IMR-90 (cell line): ENCODE results near the gene ADSS1. TPM values are rescaled to one million over a fixed set of nuclear protein-coding genes. Genes with fewer than 3 reads are reported as not detected.

Experiments
- ATAC-seq: fragments of 200-7000 bp; cut with Tn5 transposase; 2 replicates; pipeline ENCODE4 v1.9.1; 2020; ENCODE audit warnings: low read depth, mild to moderate bottlenecking, moderate library complexity
- BruUV-seq: library from RNA; stranded (reverse); fragments of 400-500 nt; replicated peaks from 2 replicates; lab custom pipeline; 2021; lab: Mats Ljungman, UMichigan
- CTCF ChIA-PET: fragments of 300-600 bp; formaldehyde crosslinking; extraction: SDS; loops from one replicate; lab custom pipeline; 2021; ENCODE audit warnings: antibody characterized with exemption; lab: Yijun Ruan, JAX
- POLR2A ChIA-PET: fragments of 300-600 bp; sonication (Branson Sonifier 250); formaldehyde crosslinking; loops from one replicate; lab custom pipeline; 2022; ENCODE audit warnings: antibody characterized with exemption; ENCODE audit not compliant: unreplicated experiment; lab: Charles Lee
- DNase-seq: peaks from one replicate; pipeline ENCODE4 v3.0.0; 2013
- H2AFZ ChIP-seq: replicated peaks from 2 replicates; pipeline ENCODE3; 2013; ENCODE audit warnings: low read length, mild to moderate bottlenecking; ENCODE audit not compliant: poor library complexity
- H2AK5ac ChIP-seq: 2 replicates; pipeline ENCODE4 v1.6.1; 2013; ENCODE audit warnings: low read depth, low read length, inconsistent platforms
- H2AK9ac ChIP-seq: replicated peaks from 2 replicates; pipeline ENCODE3; 2013; ENCODE audit warnings: mild to moderate bottlenecking, low read depth, low read length, moderate library complexity; ENCODE audit not compliant: poor library complexity
- H2BK120ac ChIP-seq: 2 replicates; pipeline ENCODE4 v1.6.1; 2013; ENCODE audit warnings: low read depth, low read length, inconsistent platforms
- H2BK15ac ChIP-seq: 3 replicates; pipeline ENCODE4 v1.6.1; 2013; ENCODE audit warnings: low read depth, low read length, inconsistent platforms
- H2BK20ac ChIP-seq: 2 replicates; pipeline ENCODE4 v1.6.1; 2013; ENCODE audit warnings: low read depth, mild to moderate bottlenecking, inconsistent platforms, low read length, moderate library complexity
- H2BK5ac ChIP-seq: 2 replicates; pipeline ENCODE4 v1.6.1; 2013; ENCODE audit warnings: mild to moderate bottlenecking, low read depth, low read length, inconsistent platforms; ENCODE audit not compliant: poor library complexity, severe bottlenecking
- H3K14ac ChIP-seq: replicated peaks from 2 replicates; pipeline ENCODE4 v1.6.1; 2013; ENCODE audit warnings: low read depth, low read length, inconsistent platforms
- H3K18ac ChIP-seq: 2 replicates; pipeline ENCODE4 v1.6.1; 2013; ENCODE audit warnings: low read depth, low read length, control low read depth
- H3K23ac ChIP-seq: 2 replicates; pipeline ENCODE4 v1.6.1; 2013; ENCODE audit warnings: low read depth, low read length, inconsistent platforms
- H3K27ac ChIP-seq: 2 replicates; pipeline ENCODE4 v1.5.1; 2013; ENCODE audit warnings: mild to moderate bottlenecking, control low read depth, low read length; ENCODE audit not compliant: insufficient read depth
- H3K27me3 ChIP-seq: 2 replicates; pipeline ENCODE4 v1.6.1; 2013; ENCODE audit warnings: low read length; ENCODE audit not compliant: control insufficient read depth, insufficient read depth
- H3K36me3 ChIP-seq: 2 replicates; pipeline ENCODE4 v1.6.1; 2013; ENCODE audit warnings: low read length, mixed read lengths; ENCODE audit not compliant: control insufficient read depth, insufficient read depth
- H3K4ac ChIP-seq: 2 replicates; pipeline ENCODE4 v1.6.1; 2013; ENCODE audit warnings: low read depth, low read length, inconsistent platforms
- H3K4me1 ChIP-seq: 2 replicates; pipeline ENCODE4 v1.6.1; 2013; ENCODE audit warnings: low read length, mixed read lengths; ENCODE audit not compliant: control insufficient read depth, insufficient read depth
- H3K4me2 ChIP-seq: 2 replicates; pipeline ENCODE4 v1.6.1; 2013; ENCODE audit warnings: low read depth, mild to moderate bottlenecking, control low read depth, low read length, moderate library complexity
- H3K4me3 ChIP-seq: 2 replicates; pipeline ENCODE4 v1.5.1; 2013; ENCODE audit warnings: low read depth, mild to moderate bottlenecking, control low read depth, low read length, moderate library complexity; ENCODE audit not compliant: insufficient read depth
- H3K56ac ChIP-seq: 2 replicates; pipeline ENCODE4 v1.6.1; 2013; ENCODE audit warnings: low read length, inconsistent platforms; ENCODE audit not compliant: insufficient read depth; ENCODE audit errors: extremely low read depth
- H3K79me1 ChIP-seq, 2 experiments: 2 replicates each; pipeline ENCODE4 v1.6.1; 2013; ENCODE audit warnings: low read length in 2 of 2, inconsistent platforms in 1 of 2, low read depth in 1 of 2
- H3K9ac ChIP-seq: 2 replicates; pipeline ENCODE4 v1.6.1; 2013; ENCODE audit warnings: low read depth, low read length, control low read depth
- H3K9me1 ChIP-seq: 2 replicates; pipeline ENCODE4 v1.6.1; 2013; ENCODE audit warnings: low read length, inconsistent platforms; ENCODE audit not compliant: insufficient read depth
- H3K9me3 ChIP-seq: 2 replicates; pipeline ENCODE4 v1.6.1; 2013; ENCODE audit warnings: low read length; ENCODE audit not compliant: control insufficient read depth, insufficient read depth
- H4K20me1 ChIP-seq: 2 replicates; pipeline ENCODE4 v1.6.1; 2013; ENCODE audit warnings: low read length, inconsistent platforms; ENCODE audit not compliant: insufficient read depth
- H4K5ac ChIP-seq: 2 replicates; pipeline ENCODE4 v1.6.1; 2013; ENCODE audit warnings: mild to moderate bottlenecking, low read depth, low read length, control low read depth
- H4K8ac ChIP-seq, 2 experiments: 2 replicates each; pipeline ENCODE4 v1.6.1; 2013; ENCODE audit warnings: low read depth in 2 of 2, low read length in 2 of 2, control low read depth in 1 of 2, inconsistent platforms in 1 of 2
- H4K91ac ChIP-seq: 2 replicates; pipeline ENCODE4 v1.6.1; 2013; ENCODE audit warnings: low read depth, low read length, inconsistent platforms; ENCODE audit not compliant: insufficient read depth
- CEBPB ChIP-seq: IDR thresholded peaks from 2 replicates; pipeline ENCODE4 v1.6.1; 2012; ENCODE audit warnings: low read depth, low read length, improper control_type of control experiment
- CHD1 ChIP-seq: IDR thresholded peaks from 2 replicates; pipeline ENCODE4 v1.6.1; 2012; ENCODE audit warnings: low read depth, low read length, improper control_type of control experiment
- MAFK ChIP-seq: IDR thresholded peaks from 2 replicates; pipeline ENCODE4 v1.6.1; 2012; ENCODE audit warnings: low read depth, low read length, improper control_type of control experiment
- MAZ ChIP-seq: IDR thresholded peaks from 2 replicates; pipeline ENCODE4 v1.6.1; 2012; ENCODE audit warnings: low read depth, mild to moderate bottlenecking, low read length, improper control_type of control experiment, moderate library complexity, borderline replicate concordance
- MXI1 ChIP-seq: IDR thresholded peaks from 2 replicates; pipeline ENCODE4 v1.6.1; 2012; ENCODE audit warnings: low read depth, mild to moderate bottlenecking, low read length, moderate library complexity, borderline replicate concordance
- RAD21 ChIP-seq: IDR thresholded peaks from 2 replicates; pipeline ENCODE4 v1.6.1; 2012; ENCODE audit warnings: low read length, improper control_type of control experiment
- RCOR1 ChIP-seq: IDR thresholded peaks from 2 replicates; pipeline ENCODE4 v1.6.1; 2012; ENCODE audit warnings: mild to moderate bottlenecking, low read length, improper control_type of control experiment; ENCODE audit not compliant: insufficient replicate concordance
- RFX5 ChIP-seq: IDR thresholded peaks from 2 replicates; pipeline ENCODE4 v1.8.0; 2012; ENCODE audit warnings: low read depth, mild to moderate bottlenecking, low read length, moderate library complexity
- SMC3 ChIP-seq: fragments of 150-350 bp; IDR thresholded peaks from 2 replicates; pipeline ENCODE4 v1.6.1; 2016; ENCODE audit warnings: low read depth, mild to moderate bottlenecking, antibody characterized with exemption, low read length, moderate library complexity
- WGBS, 2 experiments: methylation state at CpG; one replicate each; pipeline versions ENCODE4 v1.1.5 to v1.1.7; 2013; ENCODE audit warnings: missing lambda C conversion rate in 2 of 2; ENCODE audit not compliant: insufficient read length in 1 of 2; ENCODE audit errors: extremely low coverage in 2 of 2; 5-methylcytosine and 5-hydroxymethylcytosine counted together
- dilution Hi-C: fragments of 300-500 bp; cut with HindIII; formaldehyde crosslinking; loops from one replicate; pipeline ENCODE4 v1.14.3; 2018; ENCODE audit warnings: low sequenced_read_pairs; ENCODE audit not compliant: unreplicated experiment
- in situ Hi-C: fragments of 300-500 bp; cut with MboI; formaldehyde crosslinking; loops from 3 replicates; pipeline ENCODE4 v1.14.3; 2019; ENCODE audit warnings: low sequenced_read_pairs, inconsistent platforms, mixed read lengths
- intact Hi-C: fragments of 100-400 bp; cut with micrococcal nuclease; formaldehyde crosslinking; loops from 2 replicates; pipeline ENCODE4 v1.10.0; 2022
- polyA plus RNA-seq, 3 experiments: library from polyadenylated mRNA; depleted of rRNA; stranded (reverse); fragments of >200 nt; gene quantifications; 2 replicates each; pipeline ENCODE4 v1.2.3, GENCODE V29; 2012; ENCODE audit warnings: low replicate concordance in 1 of 3
- total RNA-seq: library from RNA; depleted of rRNA; stranded (reverse); fragments of >200 nt; gene quantifications from 2 replicates; pipeline ENCODE4 v1.2.3, GENCODE V29; 2012
- TF ChIP-seq, protein P1 (sequence below): fragments of 150-350 bp; IDR thresholded peaks from 2 replicates; pipeline ENCODE4 v1.6.1; 2017; ENCODE audit warnings: mild to moderate bottlenecking, antibody characterized with exemption, low read length, low read depth
- TF ChIP-seq, protein P2 (sequence below): fragments of 150-350 bp; IDR thresholded peaks from 2 replicates; pipeline ENCODE4 v1.6.1; 2016; ENCODE audit warnings: low read depth, mild to moderate bottlenecking, low read length, moderate library complexity, borderline replicate concordance

ADSS1 gene
- total and polyA plus RNA-seq, 2 of the 4 experiments (the other 2 are of a cell fraction), result 1.8 to 5.2 TPM

DNA sequence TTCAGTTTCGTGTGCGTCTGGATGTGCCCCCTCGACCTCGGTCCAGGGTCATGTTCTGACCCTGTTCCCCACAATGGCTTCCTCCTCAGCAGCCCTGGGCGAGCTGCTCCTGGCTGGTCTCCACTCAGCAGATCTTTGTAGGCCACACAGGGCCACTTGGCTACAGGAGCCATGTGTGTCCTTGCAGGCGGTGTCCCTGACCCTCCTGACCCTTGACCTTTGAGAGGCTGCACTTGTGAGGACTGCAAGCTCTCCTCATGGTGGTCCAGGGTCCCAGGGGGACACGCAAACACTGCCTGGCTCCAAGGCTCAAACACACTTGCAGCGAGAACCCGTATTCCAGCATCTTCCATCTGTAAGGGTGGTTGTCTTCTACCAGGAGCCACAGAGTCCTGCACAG lies 21.4 kb downstream of the ADSS1 start:
- no TSS peak for BruUV-seq
- POLR2A ChIA-PET, result no interaction called here
- no peak for TF ChIP-seq RFX5
- no peak for TF ChIP-seq MAFK
- no peak for TF ChIP-seq CHD1
- TF ChIP-seq CEBPB, result no peak
- no peak for TF ChIP-seq RAD21
- no peak for TF ChIP-seq MXI1
- TF ChIP-seq RCOR1, result no peak
- TF ChIP-seq MAZ, result no peak
- TF ChIP-seq, protein P1, sequence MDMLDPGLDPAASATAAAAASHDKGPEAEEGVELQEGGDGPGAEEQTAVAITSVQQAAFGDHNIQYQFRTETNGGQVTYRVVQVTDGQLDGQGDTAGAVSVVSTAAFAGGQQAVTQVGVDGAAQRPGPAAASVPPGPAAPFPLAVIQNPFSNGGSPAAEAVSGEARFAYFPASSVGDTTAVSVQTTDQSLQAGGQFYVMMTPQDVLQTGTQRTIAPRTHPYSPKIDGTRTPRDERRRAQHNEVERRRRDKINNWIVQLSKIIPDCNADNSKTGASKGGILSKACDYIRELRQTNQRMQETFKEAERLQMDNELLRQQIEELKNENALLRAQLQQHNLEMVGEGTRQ, result no peak
- no peak for TF ChIP-seq SMC3
- TF ChIP-seq, protein P2, sequence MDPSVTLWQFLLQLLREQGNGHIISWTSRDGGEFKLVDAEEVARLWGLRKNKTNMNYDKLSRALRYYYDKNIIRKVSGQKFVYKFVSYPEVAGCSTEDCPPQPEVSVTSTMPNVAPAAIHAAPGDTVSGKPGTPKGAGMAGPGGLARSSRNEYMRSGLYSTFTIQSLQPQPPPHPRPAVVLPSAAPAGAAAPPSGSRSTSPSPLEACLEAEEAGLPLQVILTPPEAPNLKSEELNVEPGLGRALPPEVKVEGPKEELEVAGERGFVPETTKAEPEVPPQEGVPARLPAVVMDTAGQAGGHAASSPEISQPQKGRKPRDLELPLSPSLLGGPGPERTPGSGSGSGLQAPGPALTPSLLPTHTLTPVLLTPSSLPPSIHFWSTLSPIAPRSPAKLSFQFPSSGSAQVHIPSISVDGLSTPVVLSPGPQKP, result no peak
- H2AFZ ChIP-seq, result no peak overlapping the region
- H3K9me3 ChIP-seq, result no peaks in the 10 kb centered on the region
- no peak overlapping the region for H3K4me2 ChIP-seq
- H3K4ac ChIP-seq, result no peak overlapping the region
- H3K27ac ChIP-seq, result no peak overlapping the region
- dilution Hi-C loops (no loop called here), intact Hi-C loops (no loop called here), in situ Hi-C loops (no loop called here)
- H3K23ac ChIP-seq, result no peak overlapping the region
- H3K9ac ChIP-seq, result no peak overlapping the region
- no peak overlapping the region for H3K18ac ChIP-seq
- no peak overlapping the region for H2BK20ac ChIP-seq
- no peaks in the 10 kb centered on the region for H3K27me3 ChIP-seq
- 94% methylated on average over 6 of the region's 9 CpGs; no CpG with 5 or more reads in 1 of the 2 experiments for WGBS, 2 experiments
- H2BK5ac ChIP-seq, result no peak overlapping the region
- H3K79me1 ChIP-seq, result no peaks in the 10 kb centered on the region
- peaks cover 9% of the 10 kb centered on the region for H3K36me3 ChIP-seq
- H4K8ac ChIP-seq, result no peak overlapping the region
- H2BK120ac ChIP-seq, result no peak overlapping the region
- peaks cover 27% of the 10 kb centered on the region for H3K9me1 ChIP-seq
- H3K56ac ChIP-seq, result no peak overlapping the region
- H3K4me1 ChIP-seq, result peaks cover 33% of the 10 kb centered on the region
- no peaks in the 10 kb centered on the region for H4K20me1 ChIP-seq
- ATAC-seq (no peak), DNase-seq (no peak)
- H3K4me3 ChIP-seq, result no peak overlapping the region
- no peak overlapping the region for H4K5ac ChIP-seq
- H2AK9ac ChIP-seq, result no peak overlapping the region
- no peak overlapping the region for H3K14ac ChIP-seq
- no peak overlapping the region for H2BK15ac ChIP-seq
- peak overlapping the region; percentile 27; the same call in 1 of the 2 replicates for H2AK5ac ChIP-seq
- CTCF ChIA-PET, result no interaction called here
- no peak overlapping the region for H4K91ac ChIP-seq
